Ishikawa (cell line): ENCODE measurements around the gene DAAM1.

Source experiments
- CEBPB ChIP-seq: IDR thresholded peaks from 2 replicates; pipeline ENCODE4 v1.6.1; 2012
- CREB1 ChIP-seq: IDR thresholded peaks from 2 replicates; pipeline ENCODE4 v1.6.1; 2012; ENCODE audit warnings: low read depth
- EGR1 ChIP-seq: IDR thresholded peaks from 2 replicates; pipeline ENCODE4 v1.6.1; 2012
- EP300 ChIP-seq: IDR thresholded peaks from 2 replicates; pipeline ENCODE4 v1.6.1; 2012; ENCODE audit warnings: borderline replicate concordance
- MAX ChIP-seq: IDR thresholded peaks from 2 replicates; pipeline ENCODE4 v1.6.1; 2012
- NFIC ChIP-seq: IDR thresholded peaks from 2 replicates; pipeline ENCODE4 v1.6.1; 2012
- RAD21 ChIP-seq: IDR thresholded peaks from 2 replicates; pipeline ENCODE4 v1.6.1; 2012; ENCODE audit warnings: low read depth
- TAF1 ChIP-seq: IDR thresholded peaks from 2 replicates; pipeline ENCODE4 v1.6.1; 2012; ENCODE audit warnings: low read depth, mild to moderate bottlenecking
- TEAD4 ChIP-seq: IDR thresholded peaks from 2 replicates; pipeline ENCODE4 v1.6.1; 2012
- USF1 ChIP-seq: IDR thresholded peaks from 2 replicates; pipeline ENCODE4 v1.6.1; 2012
- ZBTB7A ChIP-seq: IDR thresholded peaks from 2 replicates; pipeline ENCODE4 v1.6.1; 2012; ENCODE audit warnings: low read depth

GRCh38 chr14:59256331-59256730 lies 67.9 kb downstream of the DAAM1 start:
- no peak for TF ChIP-seq TEAD4
- no peak for TF ChIP-seq TAF1
- no peak for TF ChIP-seq EGR1
- TF ChIP-seq EP300, result no peak
- no peak for TF ChIP-seq ZBTB7A
- TF ChIP-seq CREB1, result no peak
- TF ChIP-seq RAD21, result no peak
- no peak for TF ChIP-seq NFIC
- TF ChIP-seq MAX, result no peak
- TF ChIP-seq CEBPB, result no peak
- no peak for TF ChIP-seq USF1
